Right kidney (tissue), 1 donor: ENCODE results near the gene RAB27B.
"Not testable (repeated sequence)": the region's sequence is repeated elsewhere in the genome, so short reads cannot be mapped to it uniquely, and the experiment has no call there.

Experiments
- DNase-seq: peaks from one replicate; pipeline ENCODE4 v3.0.0-alpha.2; 2016

The RAB27B gene

GRCh38 chr18:54813977-54814565 lies 14.2 kb upstream of the RAB27B start:
- DNase-seq = peak; percentile 3

GRCh38 chr18:54815086-54815485 lies 13.2 kb upstream of the RAB27B start:
- no peak for DNase-seq

GRCh38 chr18:54820785-54821275 lies 7.4 kb upstream of the RAB27B start:
- DNase-seq = not testable (repeated sequence)

GRCh38 chr18:54822872-54823845 lies 5.1 kb upstream of the RAB27B start:
- DNase-seq = no peak

GRCh38 chr18:54824761-54825160 lies 3.5 kb upstream of the RAB27B start:
- no peak for DNase-seq

GRCh38 chr18:54825601-54826344 lies 2.5 kb upstream of the RAB27B start:
- DNase-seq = no peak

- no peak for DNase-seq
These were observed 709 bp downstream of the RAB27B start for GRCh38 chr18:54828986-54829385.

GRCh38 chr18:54829856-54830255 lies 1.6 kb downstream of the RAB27B start:
- no peak for DNase-seq

- DNase-seq = no peak
These were observed 2.0 kb downstream of the RAB27B start for GRCh38 chr18:54830260-54830659.

- no peak for DNase-seq
These were observed 2.6 kb downstream of the RAB27B start for GRCh38 chr18:54830866-54831265.

- no peak for DNase-seq
These were observed 7.7 kb downstream of the RAB27B start for GRCh38 chr18:54835944-54836343.

GRCh38 chr18:54843314-54843713 lies 15.0 kb downstream of the RAB27B start:
- DNase-seq = no peak

GRCh38 chr18:54845787-54846186 lies 17.5 kb downstream of the RAB27B start:
- DNase-seq = no peak

- DNase-seq = no peak
These were observed 19.8 kb downstream of the RAB27B start for GRCh38 chr18:54848121-54848520.

GRCh38 chr18:54849683-54850082 lies 21.4 kb downstream of the RAB27B start:
- no peak for DNase-seq

GRCh38 chr18:54850598-54850997 lies 22.3 kb downstream of the RAB27B start:
- DNase-seq = no peak

GRCh38 chr18:54852780-54853675 lies 24.8 kb downstream of the RAB27B start:
- DNase-seq = no peak

- not testable (repeated sequence) for DNase-seq
These were observed 26.8 kb downstream of the RAB27B start for GRCh38 chr18:54855050-54855449.

GRCh38 chr18:54856105-54856646 lies 27.9 kb downstream of the RAB27B start:
- no peak for DNase-seq

GRCh38 chr18:54857499-54857898 lies 29.2 kb downstream of the RAB27B start:
- no peak for DNase-seq

- no peak for DNase-seq
These were observed 31.6 kb downstream of the RAB27B start for GRCh38 chr18:54859667-54860421.
